ENCODE results near the gene TMEM248.

DNA sequence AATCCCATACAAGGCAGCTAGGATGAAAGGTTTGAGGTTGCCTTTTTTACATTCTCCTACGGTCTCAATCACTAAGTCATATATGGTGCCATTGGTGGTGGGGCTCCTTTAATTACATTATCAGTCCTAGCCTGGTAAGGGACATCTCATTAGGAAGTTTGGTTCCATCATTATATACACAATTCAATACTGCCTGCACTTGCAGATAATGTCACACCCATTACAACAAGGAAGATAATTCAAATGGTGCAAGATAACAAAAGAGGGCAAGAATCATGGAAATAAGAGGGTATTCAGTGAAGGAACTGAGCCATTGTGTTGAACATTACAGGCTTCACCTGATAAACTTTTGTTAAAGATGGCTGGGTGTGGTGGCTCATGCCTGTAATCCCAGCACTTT lies 1.7 kb upstream of the TMEM248 start:
- TF ChIP-seq TCF7L2 (IDR thresholded peaks at IDR 0.05; ENCODE audit: borderline replicate concordance, low read depth, low read length) (no peak), MZF1 (tag by site-specific recombination; IDR thresholded peaks at IDR 0.05; ENCODE audit: borderline replicate concordance) (no peak), ZNF184 (tag by site-specific recombination; IDR thresholded peaks at IDR 0.05) (no peak), BCL11A (tag by site-specific recombination; IDR thresholded peaks at IDR 0.05; ENCODE audit: low read depth) (no peak), ZFHX2 (tag by site-specific recombination; conservative IDR thresholded peaks at IDR 0.05) (no peak), YY1 (tag by site-specific recombination; IDR thresholded peaks at IDR 0.05) (no peak), ZNF404 (tag by site-specific recombination; IDR thresholded peaks at IDR 0.05) (no peak), ZNF501 (tag by site-specific recombination; IDR thresholded peaks at IDR 0.05) (no peak), MYNN (tag by site-specific recombination; IDR thresholded peaks at IDR 0.05; ENCODE audit: borderline replicate concordance) (no peak), ZNF629 (tag by site-specific recombination; IDR thresholded peaks at IDR 0.05) (no peak), ZNF175 (tag by site-specific recombination; IDR thresholded peaks at IDR 0.05) (no peak)
- TF ChIP-seq, protein P1, sequence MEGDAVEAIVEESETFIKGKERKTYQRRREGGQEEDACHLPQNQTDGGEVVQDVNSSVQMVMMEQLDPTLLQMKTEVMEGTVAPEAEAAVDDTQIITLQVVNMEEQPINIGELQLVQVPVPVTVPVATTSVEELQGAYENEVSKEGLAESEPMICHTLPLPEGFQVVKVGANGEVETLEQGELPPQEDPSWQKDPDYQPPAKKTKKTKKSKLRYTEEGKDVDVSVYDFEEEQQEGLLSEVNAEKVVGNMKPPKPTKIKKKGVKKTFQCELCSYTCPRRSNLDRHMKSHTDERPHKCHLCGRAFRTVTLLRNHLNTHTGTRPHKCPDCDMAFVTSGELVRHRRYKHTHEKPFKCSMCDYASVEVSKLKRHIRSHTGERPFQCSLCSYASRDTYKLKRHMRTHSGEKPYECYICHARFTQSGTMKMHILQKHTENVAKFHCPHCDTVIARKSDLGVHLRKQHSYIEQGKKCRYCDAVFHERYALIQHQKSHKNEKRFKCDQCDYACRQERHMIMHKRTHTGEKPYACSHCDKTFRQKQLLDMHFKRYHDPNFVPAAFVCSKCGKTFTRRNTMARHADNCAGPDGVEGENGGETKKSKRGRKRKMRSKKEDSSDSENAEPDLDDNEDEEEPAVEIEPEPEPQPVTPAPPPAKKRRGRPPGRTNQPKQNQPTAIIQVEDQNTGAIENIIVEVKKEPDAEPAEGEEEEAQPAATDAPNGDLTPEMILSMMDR (tag by site-specific recombination; IDR thresholded peaks at IDR 0.05), result no peak
